ENCODE results near the gene CHRNE. TPM values are rescaled to one million over a fixed set of nuclear protein-coding genes. Genes with fewer than 3 reads are reported as not detected.
"Not testable (repeated sequence)": the region's sequence is repeated elsewhere in the genome, so short reads cannot be mapped to it uniquely, and the experiment has no call there.

The CHRNE gene
- polyA plus RNA-seq, 1 donor from 2014 or later: 0.25 TPM

GRCh38 chr17:4858068-4858881 is 44.6 kb downstream of the CHRNE start:
- Histone ChIP-seq H3K9me2 (ENCODE audit: insufficient read depth, low read length) (no peaks in the 10 kb centered on the region), H3K9ac (ENCODE audit: low read length) (no peak overlapping the region), H2AFZ (ENCODE audit: low read depth, low read length) (no peak overlapping the region), H3K79me2 (replicated peaks; ENCODE audit: insufficient read depth, low read length) (no peaks in the 10 kb centered on the region), H4K20me1 (ENCODE audit: insufficient read depth) (no peaks in the 10 kb centered on the region), H3K9me3 (ENCODE audit: low read length) (no peaks in the 10 kb centered on the region), H3F3A (ENCODE audit: insufficient read depth, low read length, poor library complexity, severe bottlenecking) (no peaks in the 10 kb centered on the region), H3K4me2 (ENCODE audit: low read length) (no peak overlapping the region), H3K36me3 (ENCODE audit: insufficient read depth, low read length) (no peaks in the 10 kb centered on the region), H3K27ac (ENCODE audit: low read length) (no peak overlapping the region), H3K4me3 (ENCODE audit: low read length) (no peak overlapping the region), H3K27me3 (ENCODE audit: insufficient read depth, low read depth, low read length) (no peaks in the 10 kb centered on the region)
- TF ChIP-seq TAF1 (IDR thresholded peaks at IDR 0.05; ENCODE audit: low read depth) (no peak), CTCF (IDR thresholded peaks at IDR 0.05; ENCODE audit: poor library complexity, severe bottlenecking) (no peak), EZH2 (IDR thresholded peaks at IDR 0.05; ENCODE audit: borderline replicate concordance, insufficient read depth, low read length, poor library complexity, severe bottlenecking) (no peak), POLR2AphosphoS5 (IDR thresholded peaks at IDR 0.05) (no peak), MXI1 (conservative IDR thresholded peaks at IDR 0.05; ENCODE audit: poor library complexity, severe bottlenecking) (no peak), EP300 (conservative IDR thresholded peaks at IDR 0.05; ENCODE audit: poor library complexity, severe bottlenecking) (no peak), RAD21 (conservative IDR thresholded peaks at IDR 0.05) (no peak), REST (IDR thresholded peaks at IDR 0.05; ENCODE audit: borderline replicate concordance) (no peak), SMC3 (conservative IDR thresholded peaks at IDR 0.05; ENCODE audit: poor library complexity) (no peak)

GRCh38 chr17:4857347-4857746 is 45.6 kb downstream of the CHRNE start:
- H3K27me3 ChIP-seq (ENCODE audit: insufficient read depth, low read depth, low read length); H3K9ac ChIP-seq (ENCODE audit: low read length); H3K9me3 ChIP-seq (ENCODE audit: low read length); H3K27ac ChIP-seq (ENCODE audit: low read length); H3F3A ChIP-seq (ENCODE audit: insufficient read depth, low read length, poor library complexity, severe bottlenecking); H3K4me2 ChIP-seq (ENCODE audit: low read length); H3K4me3 ChIP-seq (ENCODE audit: low read length); H3K36me3 ChIP-seq (ENCODE audit: insufficient read depth, low read length); H3K79me2 ChIP-seq (replicated peaks; ENCODE audit: insufficient read depth, low read length); H2AFZ ChIP-seq (ENCODE audit: low read depth, low read length); H3K9me2 ChIP-seq (ENCODE audit: insufficient read depth, low read length); H4K20me1 ChIP-seq (ENCODE audit: insufficient read depth): not testable (repeated sequence)

All from neural cell (in vitro differentiated cells).